WTC11 (cell line): ENCODE results near the gene PXK. TPM values are rescaled to one million over a fixed set of nuclear protein-coding genes. Genes with fewer than 3 reads are reported as not detected.

ENCODE experiments used
- ATAC-seq: fragments of 200-7000 bp; cut with Tn5 transposase; 2 replicates; pipeline ENCODE4 v1.10.0; 2021; ENCODE audit warnings: mild to moderate bottlenecking, moderate library complexity
- CTCF ChIA-PET: fragments of 300-600 bp; sonication (Branson Sonifier 250); formaldehyde crosslinking; loops from one replicate; lab custom pipeline; 2021; ENCODE audit warnings: antibody characterized with exemption; lab: Charles Lee
- POLR2A ChIA-PET: fragments of 350-600 bp; sonication (Branson Sonifier 250); formaldehyde crosslinking; loops from one replicate; lab custom pipeline; 2021; ENCODE audit warnings: antibody characterized with exemption; lab: Charles Lee
- DNase-seq: peaks from one replicate; pipeline ENCODE4 v3.0.0; 2021; ENCODE audit warnings: low spot score
- H3K27ac Mint-ChIP-seq: 2 replicates; pipeline ENCODE4 v1.8.0; 2021; ENCODE audit warnings: mixed read lengths
- H3K27me3 Mint-ChIP-seq: 2 replicates; pipeline ENCODE4 v1.8.0; 2021; ENCODE audit warnings: low read depth, mild to moderate bottlenecking, moderate library complexity, mixed read lengths
- H3K36me3 Mint-ChIP-seq: 2 replicates; pipeline ENCODE4 v1.8.0; 2021; ENCODE audit warnings: mixed read lengths
- H3K4me1 Mint-ChIP-seq: 2 replicates; pipeline ENCODE4 v1.8.0; 2022; ENCODE audit warnings: mixed read lengths
- H3K4me3 Mint-ChIP-seq: 2 replicates; pipeline ENCODE4 v1.8.0; 2021; ENCODE audit warnings: mild to moderate bottlenecking, moderate library complexity, mixed read lengths
- H3K9me3 Mint-ChIP-seq: 2 replicates; pipeline ENCODE4 v1.8.0; 2021; ENCODE audit warnings: mixed read lengths
- JUN ChIP-seq: sonication (generic); formaldehyde crosslinking; IDR thresholded peaks from 2 replicates; pipeline ENCODE4 v1.8.0; 2023; ENCODE audit warnings: mild to moderate bottlenecking, missing genetic modification reagents
- MXD4 ChIP-seq: fragments of 250-450 bp; sonication (Bioruptor Pico); IDR thresholded peaks from 2 replicates; pipeline ENCODE4 v1.8.0; 2021; ENCODE audit warnings: mild to moderate bottlenecking, moderate library complexity, borderline replicate concordance
- MYBL2 ChIP-seq: sonication (generic); formaldehyde crosslinking; IDR thresholded peaks from 2 replicates; pipeline ENCODE4 v1.8.1; 2023; ENCODE audit warnings: mild to moderate bottlenecking, moderate library complexity, missing genetic modification reagents
- NR2C2 ChIP-seq: sonication (generic); formaldehyde crosslinking; IDR thresholded peaks from 2 replicates; pipeline ENCODE4 v1.8.0; 2022; ENCODE audit warnings: mild to moderate bottlenecking, missing genetic modification reagents
- OVOL2 ChIP-seq: fragments of 250-450 bp; sonication (Bioruptor Pico); IDR thresholded peaks from 2 replicates; pipeline ENCODE4 v1.9.0; 2021; ENCODE audit warnings: mild to moderate bottlenecking, borderline replicate concordance
- RORB ChIP-seq: fragments of 250-450 bp; sonication (Bioruptor Pico); IDR thresholded peaks from 2 replicates; pipeline ENCODE4 v1.9.0; 2021; ENCODE audit warnings: mild to moderate bottlenecking
- TEAD1 ChIP-seq: sonication (generic); formaldehyde crosslinking; IDR thresholded peaks from 2 replicates; pipeline ENCODE4 v1.8.0; 2022; ENCODE audit warnings: mild to moderate bottlenecking, missing genetic modification reagents
- TEAD4 ChIP-seq: sonication (generic); formaldehyde crosslinking; IDR thresholded peaks from 2 replicates; pipeline ENCODE4 v1.8.0; 2022; ENCODE audit warnings: mild to moderate bottlenecking, missing genetic modification reagents
- total RNA-seq: library from RNA; stranded (reverse); gene quantifications from 3 replicates; pipeline ENCODE4 v1.2.3, GENCODE V29; 2021
- TF ChIP-seq, protein P1 (sequence below): fragments of 250-450 bp; sonication (Bioruptor Pico); conservative IDR thresholded peaks from 2 replicates; pipeline ENCODE4 v1.9.0; 2021; ENCODE audit warnings: mild to moderate bottlenecking
- TF ChIP-seq, protein P2 (sequence below): fragments of 250-450 bp; sonication (Bioruptor Pico); IDR thresholded peaks from 2 replicates; pipeline ENCODE4 v1.9.0; 2021; ENCODE audit warnings: mild to moderate bottlenecking, borderline replicate concordance
- TF ChIP-seq, protein P3 (sequence below): sonication (generic); formaldehyde crosslinking; IDR thresholded peaks from 2 replicates; pipeline ENCODE4 v1.8.1; 2023; ENCODE audit warnings: mild to moderate bottlenecking, moderate library complexity, missing genetic modification reagents
- TF ChIP-seq, protein P4 (sequence below): sonication (generic); formaldehyde crosslinking; IDR thresholded peaks from 2 replicates; pipeline ENCODE4 v1.8.0; 2023; ENCODE audit warnings: missing genetic modification reagents, mild to moderate bottlenecking, borderline replicate concordance
- TF ChIP-seq, protein P5 (sequence below): fragments of 200-600 bp; IDR thresholded peaks from 2 replicates; pipeline ENCODE4 v1.8.0; 2022; ENCODE audit warnings: antibody characterized with exemption

Gene PXK
- total RNA-seq, 1 experiment from 2014 or later: 9.4 TPM

DNA sequence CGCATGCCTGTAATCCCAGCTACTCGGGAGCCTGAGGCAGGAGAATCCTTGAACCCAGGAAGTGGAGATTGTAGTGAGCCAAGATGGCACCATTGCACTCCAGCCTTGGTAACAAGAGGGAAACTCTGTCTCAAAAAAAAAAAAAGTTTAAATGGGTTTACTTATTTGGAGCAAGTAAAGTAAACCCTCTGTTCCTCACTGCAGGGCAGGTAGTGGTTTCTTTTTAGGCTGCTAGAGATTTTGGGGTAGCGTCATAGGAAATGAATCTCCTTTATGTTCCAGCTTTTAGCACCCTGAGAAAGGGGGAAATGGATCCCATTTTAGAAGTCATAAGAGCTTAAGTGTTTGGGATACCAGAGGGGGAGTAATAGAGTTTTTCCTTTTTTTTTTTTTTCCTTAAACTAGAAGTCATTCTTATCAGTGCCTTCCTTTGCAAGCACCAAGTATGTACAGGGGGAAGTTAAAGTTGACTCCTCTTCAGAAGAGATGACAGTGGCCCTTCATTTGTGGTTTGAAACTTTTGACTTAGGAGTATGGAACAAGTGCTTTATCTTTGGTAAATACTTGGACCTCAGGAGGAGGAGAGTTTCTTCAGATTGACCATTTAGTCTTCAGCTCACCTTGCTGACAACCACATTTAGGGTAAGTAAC lies 8.0 kb downstream of the PXK start:
- CTCF ChIA-PET: interaction anchor here (1.1 to 1.3 kb wide), 2 partner anchors 35 to 153 kb away, joined by 3 to 6 read pairs; partner anchors contain the start of genes HTD2 and RPP14
- no peaks in the 10 kb centered on the region for H3K9me3 Mint-ChIP-seq
- no peak overlapping the region for H3K27ac Mint-ChIP-seq
- ATAC-seq: no peak
- H3K4me1 Mint-ChIP-seq: no peaks in the 10 kb centered on the region
- TF ChIP-seq OVOL2 (CRISPR knock-in tag) (no peak), NR2C2 (CRISPR knock-in tag) (no peak)
- TF ChIP-seq, protein P1, sequence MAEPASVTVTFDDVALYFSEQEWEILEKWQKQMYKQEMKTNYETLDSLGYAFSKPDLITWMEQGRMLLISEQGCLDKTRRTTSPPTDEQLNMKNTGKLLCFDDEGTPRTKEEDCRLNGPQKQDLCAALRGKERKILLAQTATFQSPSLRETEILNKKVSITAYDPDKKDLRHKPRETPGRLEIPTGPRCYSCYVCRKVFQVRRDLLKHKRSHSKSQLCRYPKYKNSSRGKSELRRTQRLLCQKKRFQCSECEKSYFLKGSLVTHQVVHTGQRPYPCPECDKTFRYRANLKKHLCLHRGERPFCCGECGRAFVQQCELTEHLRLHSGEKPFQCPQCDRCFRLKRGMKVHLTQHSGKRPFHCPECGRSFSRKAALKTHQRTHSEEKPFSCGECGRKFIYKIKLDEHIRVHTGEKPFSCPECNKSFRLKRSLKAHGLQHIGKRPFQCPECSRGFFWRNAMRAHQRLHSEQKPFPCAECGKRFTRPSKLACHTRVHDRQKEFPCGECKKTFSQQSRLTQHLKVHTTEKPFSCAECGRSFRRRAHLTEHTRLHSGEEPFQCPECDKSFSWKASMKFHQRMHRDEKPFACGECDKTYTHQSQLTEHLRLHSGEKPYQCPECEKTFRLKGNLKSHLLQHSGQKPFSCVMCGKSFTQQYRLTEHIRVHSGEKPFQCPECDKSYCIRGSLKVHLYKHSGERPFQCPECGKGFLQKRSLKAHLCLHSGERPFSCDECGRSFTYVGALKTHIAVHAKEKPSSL (CRISPR knock-in tag): no peak
- H3K4me3 Mint-ChIP-seq: no peak overlapping the region
- H3K27me3 Mint-ChIP-seq: no peaks in the 10 kb centered on the region
- POLR2A ChIA-PET: interaction anchor here (0.8 to 0.9 kb wide), 2 partner anchors 86 to 89 kb away, joined by 3 read pairs; no protein-coding TSS in a partner anchor
- H3K36me3 Mint-ChIP-seq: no peaks in the 10 kb centered on the region
- DNase-seq: no peak

DNA sequence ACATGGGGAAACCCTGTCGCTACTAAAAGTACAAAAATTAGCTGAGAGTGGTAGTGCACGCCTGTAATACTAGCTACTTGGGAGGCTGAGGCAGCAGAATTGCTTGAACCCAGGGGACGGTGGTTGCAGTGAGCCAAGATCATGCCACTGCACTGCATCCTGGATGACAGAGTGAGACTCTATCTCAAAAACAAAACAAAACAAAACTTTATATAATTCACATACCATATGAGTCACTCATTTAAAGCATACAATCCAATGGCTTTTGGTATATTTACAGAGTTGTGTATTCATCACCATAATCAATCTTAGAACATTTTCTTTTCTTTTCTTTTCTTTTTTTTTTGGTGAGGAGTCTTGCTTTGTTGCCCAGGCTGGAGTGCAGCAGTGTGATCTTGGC lies 8.7 kb downstream of the PXK start:
- TF ChIP-seq MXD4 (CRISPR knock-in tag) (no peak), RORB (CRISPR knock-in tag) (no peak), TEAD1 (CRISPR knock-in tag) (no peak)
- TF ChIP-seq, protein P2, sequence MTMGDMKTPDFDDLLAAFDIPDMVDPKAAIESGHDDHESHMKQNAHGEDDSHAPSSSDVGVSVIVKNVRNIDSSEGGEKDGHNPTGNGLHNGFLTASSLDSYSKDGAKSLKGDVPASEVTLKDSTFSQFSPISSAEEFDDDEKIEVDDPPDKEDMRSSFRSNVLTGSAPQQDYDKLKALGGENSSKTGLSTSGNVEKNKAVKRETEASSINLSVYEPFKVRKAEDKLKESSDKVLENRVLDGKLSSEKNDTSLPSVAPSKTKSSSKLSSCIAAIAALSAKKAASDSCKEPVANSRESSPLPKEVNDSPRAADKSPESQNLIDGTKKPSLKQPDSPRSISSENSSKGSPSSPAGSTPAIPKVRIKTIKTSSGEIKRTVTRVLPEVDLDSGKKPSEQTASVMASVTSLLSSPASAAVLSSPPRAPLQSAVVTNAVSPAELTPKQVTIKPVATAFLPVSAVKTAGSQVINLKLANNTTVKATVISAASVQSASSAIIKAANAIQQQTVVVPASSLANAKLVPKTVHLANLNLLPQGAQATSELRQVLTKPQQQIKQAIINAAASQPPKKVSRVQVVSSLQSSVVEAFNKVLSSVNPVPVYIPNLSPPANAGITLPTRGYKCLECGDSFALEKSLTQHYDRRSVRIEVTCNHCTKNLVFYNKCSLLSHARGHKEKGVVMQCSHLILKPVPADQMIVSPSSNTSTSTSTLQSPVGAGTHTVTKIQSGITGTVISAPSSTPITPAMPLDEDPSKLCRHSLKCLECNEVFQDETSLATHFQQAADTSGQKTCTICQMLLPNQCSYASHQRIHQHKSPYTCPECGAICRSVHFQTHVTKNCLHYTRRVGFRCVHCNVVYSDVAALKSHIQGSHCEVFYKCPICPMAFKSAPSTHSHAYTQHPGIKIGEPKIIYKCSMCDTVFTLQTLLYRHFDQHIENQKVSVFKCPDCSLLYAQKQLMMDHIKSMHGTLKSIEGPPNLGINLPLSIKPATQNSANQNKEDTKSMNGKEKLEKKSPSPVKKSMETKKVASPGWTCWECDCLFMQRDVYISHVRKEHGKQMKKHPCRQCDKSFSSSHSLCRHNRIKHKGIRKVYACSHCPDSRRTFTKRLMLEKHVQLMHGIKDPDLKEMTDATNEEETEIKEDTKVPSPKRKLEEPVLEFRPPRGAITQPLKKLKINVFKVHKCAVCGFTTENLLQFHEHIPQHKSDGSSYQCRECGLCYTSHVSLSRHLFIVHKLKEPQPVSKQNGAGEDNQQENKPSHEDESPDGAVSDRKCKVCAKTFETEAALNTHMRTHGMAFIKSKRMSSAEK (CRISPR knock-in tag): no peak
- TF ChIP-seq, protein P3, sequence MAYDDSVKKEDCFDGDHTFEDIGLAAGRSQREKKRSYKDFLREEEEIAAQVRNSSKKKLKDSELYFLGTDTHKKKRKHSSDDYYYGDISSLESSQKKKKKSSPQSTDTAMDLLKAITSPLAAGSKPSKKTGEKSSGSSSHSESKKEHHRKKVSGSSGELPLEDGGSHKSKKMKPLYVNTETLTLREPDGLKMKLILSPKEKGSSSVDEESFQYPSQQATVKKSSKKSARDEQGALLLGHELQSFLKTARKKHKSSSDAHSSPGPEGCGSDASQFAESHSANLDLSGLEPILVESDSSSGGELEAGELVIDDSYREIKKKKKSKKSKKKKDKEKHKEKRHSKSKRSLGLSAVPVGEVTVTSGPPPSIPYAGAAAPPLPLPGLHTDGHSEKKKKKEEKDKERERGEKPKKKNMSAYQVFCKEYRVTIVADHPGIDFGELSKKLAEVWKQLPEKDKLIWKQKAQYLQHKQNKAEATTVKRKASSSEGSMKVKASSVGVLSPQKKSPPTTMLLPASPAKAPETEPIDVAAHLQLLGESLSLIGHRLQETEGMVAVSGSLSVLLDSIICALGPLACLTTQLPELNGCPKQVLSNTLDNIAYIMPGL (CRISPR knock-in tag): no peak
- Mint-ChIP-seq H3K36me3 (no peaks in the 10 kb centered on the region), H3K27ac (no peak overlapping the region), H3K27me3 (no peaks in the 10 kb centered on the region), H3K4me3 (no peak overlapping the region), H3K4me1 (no peaks in the 10 kb centered on the region), H3K9me3 (no peaks in the 10 kb centered on the region)
- no peak for ATAC-seq
- POLR2A ChIA-PET: interaction anchor here (0.8 kb wide), 1 partner anchor 88 kb away, joined by 3 read pairs; no protein-coding TSS in a partner anchor
- DNase-seq: no peak
- CTCF ChIA-PET: interaction anchor here (1.1 to 1.3 kb wide), 2 partner anchors 35 to 154 kb away, joined by 3 to 6 read pairs; partner anchors contain the start of genes HTD2 and RPP14

DNA sequence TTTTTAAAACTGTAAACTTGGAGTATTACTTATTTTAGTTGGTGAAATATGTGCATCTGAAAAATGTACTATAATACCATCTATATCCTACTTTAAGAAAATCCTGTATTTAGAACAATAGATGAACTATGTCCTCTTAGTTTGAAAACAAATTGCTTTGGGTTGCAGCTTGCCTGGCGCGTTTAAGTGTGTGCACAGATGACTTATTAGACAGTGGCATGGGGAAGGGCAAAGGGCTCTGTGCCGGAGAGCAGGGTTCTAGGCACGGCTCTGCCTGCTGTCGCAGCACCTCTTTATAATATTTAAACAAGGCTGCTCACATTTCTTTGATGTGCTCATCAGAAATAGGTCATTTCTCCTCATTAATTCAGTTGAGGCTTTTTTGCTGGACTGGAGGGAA lies 10.0 kb downstream of the PXK start:
- no peaks in the 10 kb centered on the region for H3K36me3 Mint-ChIP-seq
- TF ChIP-seq, protein P4, sequence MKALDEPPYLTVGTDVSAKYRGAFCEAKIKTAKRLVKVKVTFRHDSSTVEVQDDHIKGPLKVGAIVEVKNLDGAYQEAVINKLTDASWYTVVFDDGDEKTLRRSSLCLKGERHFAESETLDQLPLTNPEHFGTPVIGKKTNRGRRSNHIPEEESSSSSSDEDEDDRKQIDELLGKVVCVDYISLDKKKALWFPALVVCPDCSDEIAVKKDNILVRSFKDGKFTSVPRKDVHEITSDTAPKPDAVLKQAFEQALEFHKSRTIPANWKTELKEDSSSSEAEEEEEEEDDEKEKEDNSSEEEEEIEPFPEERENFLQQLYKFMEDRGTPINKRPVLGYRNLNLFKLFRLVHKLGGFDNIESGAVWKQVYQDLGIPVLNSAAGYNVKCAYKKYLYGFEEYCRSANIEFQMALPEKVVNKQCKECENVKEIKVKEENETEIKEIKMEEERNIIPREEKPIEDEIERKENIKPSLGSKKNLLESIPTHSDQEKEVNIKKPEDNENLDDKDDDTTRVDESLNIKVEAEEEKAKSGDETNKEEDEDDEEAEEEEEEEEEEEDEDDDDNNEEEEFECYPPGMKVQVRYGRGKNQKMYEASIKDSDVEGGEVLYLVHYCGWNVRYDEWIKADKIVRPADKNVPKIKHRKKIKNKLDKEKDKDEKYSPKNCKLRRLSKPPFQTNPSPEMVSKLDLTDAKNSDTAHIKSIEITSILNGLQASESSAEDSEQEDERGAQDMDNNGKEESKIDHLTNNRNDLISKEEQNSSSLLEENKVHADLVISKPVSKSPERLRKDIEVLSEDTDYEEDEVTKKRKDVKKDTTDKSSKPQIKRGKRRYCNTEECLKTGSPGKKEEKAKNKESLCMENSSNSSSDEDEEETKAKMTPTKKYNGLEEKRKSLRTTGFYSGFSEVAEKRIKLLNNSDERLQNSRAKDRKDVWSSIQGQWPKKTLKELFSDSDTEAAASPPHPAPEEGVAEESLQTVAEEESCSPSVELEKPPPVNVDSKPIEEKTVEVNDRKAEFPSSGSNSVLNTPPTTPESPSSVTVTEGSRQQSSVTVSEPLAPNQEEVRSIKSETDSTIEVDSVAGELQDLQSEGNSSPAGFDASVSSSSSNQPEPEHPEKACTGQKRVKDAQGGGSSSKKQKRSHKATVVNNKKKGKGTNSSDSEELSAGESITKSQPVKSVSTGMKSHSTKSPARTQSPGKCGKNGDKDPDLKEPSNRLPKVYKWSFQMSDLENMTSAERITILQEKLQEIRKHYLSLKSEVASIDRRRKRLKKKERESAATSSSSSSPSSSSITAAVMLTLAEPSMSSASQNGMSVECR (CRISPR knock-in tag): no peak
- TF ChIP-seq, protein P1 (CRISPR knock-in tag): no peak
- TF ChIP-seq, protein P5, sequence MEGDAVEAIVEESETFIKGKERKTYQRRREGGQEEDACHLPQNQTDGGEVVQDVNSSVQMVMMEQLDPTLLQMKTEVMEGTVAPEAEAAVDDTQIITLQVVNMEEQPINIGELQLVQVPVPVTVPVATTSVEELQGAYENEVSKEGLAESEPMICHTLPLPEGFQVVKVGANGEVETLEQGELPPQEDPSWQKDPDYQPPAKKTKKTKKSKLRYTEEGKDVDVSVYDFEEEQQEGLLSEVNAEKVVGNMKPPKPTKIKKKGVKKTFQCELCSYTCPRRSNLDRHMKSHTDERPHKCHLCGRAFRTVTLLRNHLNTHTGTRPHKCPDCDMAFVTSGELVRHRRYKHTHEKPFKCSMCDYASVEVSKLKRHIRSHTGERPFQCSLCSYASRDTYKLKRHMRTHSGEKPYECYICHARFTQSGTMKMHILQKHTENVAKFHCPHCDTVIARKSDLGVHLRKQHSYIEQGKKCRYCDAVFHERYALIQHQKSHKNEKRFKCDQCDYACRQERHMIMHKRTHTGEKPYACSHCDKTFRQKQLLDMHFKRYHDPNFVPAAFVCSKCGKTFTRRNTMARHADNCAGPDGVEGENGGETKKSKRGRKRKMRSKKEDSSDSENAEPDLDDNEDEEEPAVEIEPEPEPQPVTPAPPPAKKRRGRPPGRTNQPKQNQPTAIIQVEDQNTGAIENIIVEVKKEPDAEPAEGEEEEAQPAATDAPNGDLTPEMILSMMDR: no peak
- no peak for TF ChIP-seq TEAD4 (CRISPR knock-in tag)
- TF ChIP-seq JUN (CRISPR knock-in tag): no peak
- no peak for TF ChIP-seq MYBL2 (CRISPR knock-in tag)
- TF ChIP-seq, all 79 proteins: peak for 0
- ATAC-seq: no peak
- ChIA-PET CTCF (no interaction called here), POLR2A (no interaction called here)
- DNase-seq: no peak
- no peak overlapping the region for H3K27ac Mint-ChIP-seq
- no peaks in the 10 kb centered on the region for H3K4me1 Mint-ChIP-seq
- H3K27me3 Mint-ChIP-seq: no peaks in the 10 kb centered on the region
- H3K4me3 Mint-ChIP-seq: no peak overlapping the region
- H3K9me3 Mint-ChIP-seq: no peaks in the 10 kb centered on the region
